Osteoblast (primary cell): Measurements from ENCODE around the gene BICDL2. TPM values are rescaled to one million over a fixed set of nuclear protein-coding genes. Genes with fewer than 3 reads are reported as not detected.
"Not testable (repeated sequence)": the region's sequence is repeated elsewhere in the genome, so short reads cannot be mapped to it uniquely, and the experiment has no call there.

Experiments used
- DNase-seq: peaks from one replicate; pipeline ENCODE4 v3.0.0; 2011; ENCODE audit warnings: low spot score, mixed read lengths; ENCODE audit not compliant: insufficient read length; ENCODE audit errors: missing footprints
- H2AFZ ChIP-seq: 2 replicates; pipeline ENCODE4 v1.6.0; 2011; ENCODE audit warnings: mild to moderate bottlenecking, low read length
- H3K27ac ChIP-seq: 2 replicates; pipeline ENCODE4 v1.5.1; 2011; ENCODE audit warnings: mild to moderate bottlenecking, low read depth, low read length, moderate library complexity
- H3K27me3 ChIP-seq: 2 replicates; pipeline ENCODE4 v1.6.0; 2012; ENCODE audit warnings: mild to moderate bottlenecking, control low read depth, inconsistent platforms, low read length, moderate library complexity; ENCODE audit not compliant: insufficient read depth
- H3K36me3 ChIP-seq: 2 replicates; pipeline ENCODE4 v1.5.1; 2011; ENCODE audit warnings: mild to moderate bottlenecking, low read length, control low read depth, moderate library complexity; ENCODE audit not compliant: insufficient read depth
- H3K4me1 ChIP-seq: 2 replicates; pipeline ENCODE4 v1.5.1; 2011; ENCODE audit warnings: mild to moderate bottlenecking, low read length, control low read depth, moderate library complexity; ENCODE audit not compliant: insufficient read depth
- H3K4me2 ChIP-seq: 2 replicates; pipeline ENCODE4 v1.6.0; 2011; ENCODE audit warnings: mild to moderate bottlenecking, low read length; ENCODE audit not compliant: insufficient read depth
- H3K4me3 ChIP-seq: fragments of 200-600 bp; sonication (generic); 3 replicates; pipeline ENCODE4 v1.5.1; 2012; ENCODE audit warnings: mild to moderate bottlenecking, low read length, inconsistent platforms; ENCODE audit not compliant: insufficient read depth
- H3K79me2 ChIP-seq: 2 replicates; pipeline ENCODE4 v1.6.0; 2012; ENCODE audit warnings: mild to moderate bottlenecking, low read length, control low read depth, inconsistent platforms; ENCODE audit not compliant: insufficient read depth
- H3K9me3 ChIP-seq: 2 replicates; pipeline ENCODE4 v1.5.1; 2011; ENCODE audit warnings: low read depth, low read length, control low read depth
- H4K20me1 ChIP-seq: 2 replicates; pipeline ENCODE4 v1.6.0; 2012; ENCODE audit warnings: mild to moderate bottlenecking, low read length, control low read depth; ENCODE audit not compliant: insufficient read depth
- CTCF ChIP-seq: IDR thresholded peaks from 2 replicates; pipeline ENCODE4 v1.5.1; 2011; ENCODE audit warnings: mild to moderate bottlenecking, low read depth, low read length, moderate library complexity; ENCODE audit errors: extremely low read depth
- total RNA-seq: library from RNA; depleted of rRNA; stranded (reverse); fragments of >200 nt; gene quantifications from 2 replicates; pipeline ENCODE4 v1.2.3, GENCODE V29; 2012

BICDL2 gene
- total RNA-seq, 1 donor: not detected

- Histone ChIP-seq H3K27me3 (peaks cover 30% of the 10 kb centered on the region), H3K4me3 (no peak overlapping the region), H3K79me2 (no peaks in the 10 kb centered on the region), H3K4me2 (no peak overlapping the region), H4K20me1 (no peaks in the 10 kb centered on the region), H3K36me3 (no peaks in the 10 kb centered on the region), H2AFZ (no peak overlapping the region), H3K4me1 (no peaks in the 10 kb centered on the region), H3K27ac (no peak overlapping the region), H3K9me3 (no peaks in the 10 kb centered on the region)
- no peak for DNase-seq
- TF ChIP-seq CTCF: no peak
Measured at GRCh38 chr16:3074860-3075522, 38.2 kb upstream of the BICDL2 start.

GRCh38 chr16:3073448-3073847 lies 36.7 kb upstream of the BICDL2 start:
- Histone ChIP-seq H3K4me1 (no peaks in the 10 kb centered on the region), H3K27me3 (peaks cover 22% of the 10 kb centered on the region), H3K79me2 (no peaks in the 10 kb centered on the region), H2AFZ (no peak overlapping the region), H3K36me3 (no peaks in the 10 kb centered on the region), H3K4me2 (no peak overlapping the region), H4K20me1 (no peaks in the 10 kb centered on the region), H3K9me3 (no peaks in the 10 kb centered on the region), H3K4me3 (no peak overlapping the region), H3K27ac (no peak overlapping the region)
- no peak for DNase-seq
- TF ChIP-seq CTCF: no peak

GRCh38 chr16:3072576-3073263 lies 36.0 kb upstream of the BICDL2 start:
- peaks cover 20% of the 10 kb centered on the region for H3K27me3 ChIP-seq

GRCh38 chr16:3072148-3072547 lies 35.4 kb upstream of the BICDL2 start:
- peaks cover 15% of the 10 kb centered on the region for H3K27me3 ChIP-seq
- not testable (repeated sequence) for H3K27ac ChIP-seq, H4K20me1 ChIP-seq, H3K9me3 ChIP-seq, H3K79me2 ChIP-seq, H3K4me1 ChIP-seq, H3K4me3 ChIP-seq, H3K4me2 ChIP-seq, H3K36me3 ChIP-seq, H2AFZ ChIP-seq, DNase-seq

More at GRCh38 chr16:3072576-3073263, 36.0 kb upstream of the BICDL2 start:
- not testable (repeated sequence) for H3K9me3 ChIP-seq, DNase-seq, H4K20me1 ChIP-seq, H3K36me3 ChIP-seq, H2AFZ ChIP-seq, H3K27ac ChIP-seq, H3K4me3 ChIP-seq, H3K4me2 ChIP-seq, H3K4me1 ChIP-seq, H3K79me2 ChIP-seq

- Histone ChIP-seq H4K20me1 (no peaks in the 10 kb centered on the region), H3K79me2 (no peaks in the 10 kb centered on the region), H3K4me2 (no peak overlapping the region), H2AFZ (no peak overlapping the region), H3K4me1 (no peaks in the 10 kb centered on the region), H3K27ac (no peak overlapping the region), H3K9me3 (no peaks in the 10 kb centered on the region), H3K36me3 (no peaks in the 10 kb centered on the region), H3K27me3 (peaks cover 13% of the 10 kb centered on the region), H3K4me3 (no peak overlapping the region)
- TF ChIP-seq CTCF: no peak
- no peak for DNase-seq
Measured at GRCh38 chr16:3071655-3072054, 34.9 kb upstream of the BICDL2 start.
